ENCODE data around the gene SEMA6A. TPM values are rescaled to one million over a fixed set of nuclear protein-coding genes. Genes with fewer than 3 reads are reported as not detected.

Gene SEMA6A
- total RNA-seq, 2 donors from 2014 or later, result 79.6 to 328 TPM

GRCh38 chr5:116612431-116612830 lies 37.8 kb upstream of the SEMA6A start:
- TF ChIP-seq, protein P1, sequence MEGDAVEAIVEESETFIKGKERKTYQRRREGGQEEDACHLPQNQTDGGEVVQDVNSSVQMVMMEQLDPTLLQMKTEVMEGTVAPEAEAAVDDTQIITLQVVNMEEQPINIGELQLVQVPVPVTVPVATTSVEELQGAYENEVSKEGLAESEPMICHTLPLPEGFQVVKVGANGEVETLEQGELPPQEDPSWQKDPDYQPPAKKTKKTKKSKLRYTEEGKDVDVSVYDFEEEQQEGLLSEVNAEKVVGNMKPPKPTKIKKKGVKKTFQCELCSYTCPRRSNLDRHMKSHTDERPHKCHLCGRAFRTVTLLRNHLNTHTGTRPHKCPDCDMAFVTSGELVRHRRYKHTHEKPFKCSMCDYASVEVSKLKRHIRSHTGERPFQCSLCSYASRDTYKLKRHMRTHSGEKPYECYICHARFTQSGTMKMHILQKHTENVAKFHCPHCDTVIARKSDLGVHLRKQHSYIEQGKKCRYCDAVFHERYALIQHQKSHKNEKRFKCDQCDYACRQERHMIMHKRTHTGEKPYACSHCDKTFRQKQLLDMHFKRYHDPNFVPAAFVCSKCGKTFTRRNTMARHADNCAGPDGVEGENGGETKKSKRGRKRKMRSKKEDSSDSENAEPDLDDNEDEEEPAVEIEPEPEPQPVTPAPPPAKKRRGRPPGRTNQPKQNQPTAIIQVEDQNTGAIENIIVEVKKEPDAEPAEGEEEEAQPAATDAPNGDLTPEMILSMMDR (conservative IDR thresholded peaks at IDR 0.05), result no peak
- Mint-ChIP-seq H3K4me3 (no peak overlapping the region), H3K27ac (no peak overlapping the region), H3K27me3 (ENCODE audit: insufficient read depth) (no peaks in the 10 kb centered on the region), H3K36me3 (ENCODE audit: low read depth) (peaks cover 2% of the 10 kb centered on the region), H3K9me3 (peaks cover 5% of the 10 kb centered on the region), H3K4me1 (peaks cover 7% of the 10 kb centered on the region)
- Histone ChIP-seq H3K27ac (ENCODE audit: low read depth, low read length) (no peak overlapping the region), H3K4me1 (ENCODE audit: control insufficient read depth, insufficient read depth, low read length) (no peaks in the 10 kb centered on the region), H3K9ac (ENCODE audit: extremely low read depth, low read length, poor library complexity, severe bottlenecking) (no peak overlapping the region), H3K4me3 (ENCODE audit: low read length) (no peak overlapping the region), H3K27me3 (ENCODE audit: control insufficient read depth, insufficient read depth, low read length, poor library complexity, severe bottlenecking) (no peaks in the 10 kb centered on the region), H3K9me3 (ENCODE audit: control insufficient read depth, low read length) (no peaks in the 10 kb centered on the region), H3K36me3 (ENCODE audit: control insufficient read depth, insufficient read depth, low read length) (no peaks in the 10 kb centered on the region)
- no peak for DNase-seq
- WGBS, 2 experiments (ENCODE audit: insufficient coverage in 1 of 2, insufficient read length in 1 of 2), result 90 to 97% methylated on average over 2 to 5 of the region's 5 CpGs

GRCh38 chr5:116605310-116606070 lies 30.9 kb upstream of the SEMA6A start:
- no peak overlapping the region for H3K9ac ChIP-seq (ENCODE audit: extremely low read depth, low read length, poor library complexity, severe bottlenecking)
- H3K27me3 ChIP-seq (ENCODE audit: control insufficient read depth, insufficient read depth, low read length, poor library complexity, severe bottlenecking), result no peaks in the 10 kb centered on the region
- TF ChIP-seq, protein P1 (conservative IDR thresholded peaks at IDR 0.05), result no peak
- Mint-ChIP-seq H3K9me3 (peaks cover 7% of the 10 kb centered on the region), H3K27ac (no peak overlapping the region), H3K4me1 (peaks cover 12% of the 10 kb centered on the region), H3K27me3 (ENCODE audit: insufficient read depth) (peaks cover 1% of the 10 kb centered on the region), H3K36me3 (ENCODE audit: low read depth) (peaks cover 2% of the 10 kb centered on the region), H3K4me3 (no peak overlapping the region)
- H3K4me1 ChIP-seq (ENCODE audit: control insufficient read depth, insufficient read depth, low read length), result no peaks in the 10 kb centered on the region
- no peak for DNase-seq
- H3K27ac ChIP-seq (ENCODE audit: low read depth, low read length), result peak overlapping the region; percentile 33
- 92 to 100% methylated on average over 1 to 4 of the region's 4 CpGs for WGBS, 2 experiments (ENCODE audit: insufficient coverage in 1 of 2, insufficient read length in 1 of 2)
- no peaks in the 10 kb centered on the region for H3K36me3 ChIP-seq (ENCODE audit: control insufficient read depth, insufficient read depth, low read length)
- H3K4me3 ChIP-seq (ENCODE audit: low read length), result no peak overlapping the region
- H3K9me3 ChIP-seq (ENCODE audit: control insufficient read depth, low read length), result no peaks in the 10 kb centered on the region

DNA sequence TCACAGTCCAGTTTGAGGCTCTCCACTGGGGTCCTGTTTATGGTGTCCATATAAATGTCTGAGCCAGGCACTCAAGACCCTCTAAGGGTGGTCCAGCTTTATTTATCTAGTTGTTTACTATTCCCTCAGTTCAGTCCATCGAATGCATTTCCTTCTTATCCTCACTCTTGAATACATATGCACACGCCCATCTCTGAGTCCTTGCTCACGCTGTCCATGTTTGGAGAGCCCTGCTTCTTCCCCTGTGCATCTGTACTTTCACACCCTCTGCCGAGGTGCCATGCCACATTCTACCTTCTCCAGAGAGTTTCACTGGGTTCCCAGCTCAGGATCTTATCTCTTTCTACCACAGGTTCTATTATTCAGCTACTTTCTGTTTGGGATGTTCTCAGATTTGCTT lies 30.2 kb upstream of the SEMA6A start:
- H3K36me3 Mint-ChIP-seq (ENCODE audit: low read depth), result peaks cover 2% of the 10 kb centered on the region

More for the DNA sequence above, 30.2 kb upstream of the SEMA6A start:
- Histone ChIP-seq H3K27me3 (ENCODE audit: control insufficient read depth, insufficient read depth, low read length, poor library complexity, severe bottlenecking) (no peaks in the 10 kb centered on the region), H3K27ac (ENCODE audit: low read depth, low read length) (no peak overlapping the region), H3K4me1 (ENCODE audit: control insufficient read depth, insufficient read depth, low read length) (no peaks in the 10 kb centered on the region), H3K4me3 (ENCODE audit: low read length) (no peak overlapping the region), H3K9me3 (ENCODE audit: control insufficient read depth, low read length) (no peaks in the 10 kb centered on the region), H3K36me3 (ENCODE audit: control insufficient read depth, insufficient read depth, low read length) (no peaks in the 10 kb centered on the region), H3K9ac (ENCODE audit: extremely low read depth, low read length, poor library complexity, severe bottlenecking) (no peak overlapping the region)
- 92% methylated on average over 4 of the region's 4 CpGs for WGBS, 2 experiments (ENCODE audit: insufficient coverage in 1 of 2, insufficient read length in 1 of 2)
- peaks cover 1% of the 10 kb centered on the region for H3K27me3 Mint-ChIP-seq (ENCODE audit: insufficient read depth)
- H3K4me1 Mint-ChIP-seq, result peaks cover 12% of the 10 kb centered on the region
- H3K27ac Mint-ChIP-seq, result no peak overlapping the region
- TF ChIP-seq, protein P1 (conservative IDR thresholded peaks at IDR 0.05), result no peak
- no peak for DNase-seq
- H3K4me3 Mint-ChIP-seq, result no peak overlapping the region
- peaks cover 7% of the 10 kb centered on the region for H3K9me3 Mint-ChIP-seq
